Lung (tissue), 12 donors: ENCODE measurements around the gene PLVAP. TPM values are rescaled to one million over a fixed set of nuclear protein-coding genes. Genes with fewer than 3 reads are reported as not detected.

Experiments used
- ATAC-seq: fragments of 200-7000 bp; cut with Tn5 transposase; one replicate; pipeline ENCODE4 v1.9.1; 2020; ENCODE audit warnings: moderate number of reproducible peaks; ENCODE audit not compliant: insufficient read depth, low FRiP score
- DNase-seq, 3 donors: peaks; one replicate each; pipeline ENCODE4 v3.0.0-alpha.2; 2013 to 2017
- H3K27ac ChIP-seq, 2 donors: one replicate each; pipeline ENCODE4 v1.5.1; 2013; ENCODE audit warnings: mild to moderate bottlenecking in 2 of 2, moderate library complexity in 2 of 2, control low read depth in 1 of 2, inconsistent platforms in 1 of 2, low read depth in 1 of 2, low read length in 1 of 2
- H3K27me3 ChIP-seq, 3 donors: one replicate each; pipeline ENCODE4 v1.5.1; 2013; ENCODE audit warnings: low read length in 2 of 3; ENCODE audit not compliant: control insufficient read depth in 3 of 3, insufficient read depth in 3 of 3
- H3K36me3 ChIP-seq, 4 donors: one replicate each; pipeline ENCODE4 v1.5.1; 2013; ENCODE audit warnings: low read length in 4 of 4, mild to moderate bottlenecking in 1 of 4, moderate library complexity in 1 of 4; ENCODE audit not compliant: control insufficient read depth in 4 of 4, insufficient read depth in 4 of 4
- H3K4me1 ChIP-seq, 5 donors: one replicate each; pipeline ENCODE4 v1.5.1; 2013; ENCODE audit warnings: low read length in 5 of 5, mild to moderate bottlenecking in 2 of 5, moderate library complexity in 1 of 5; ENCODE audit not compliant: control insufficient read depth in 5 of 5, insufficient read depth in 5 of 5
- H3K4me3 ChIP-seq: one replicate; pipeline ENCODE4 v1.5.1; 2013; ENCODE audit warnings: mild to moderate bottlenecking, control low read depth, moderate library complexity
- H3K9ac ChIP-seq, 2 donors: one replicate each; pipeline ENCODE4 v1.5.1; 2013; ENCODE audit warnings: low read length in 2 of 2, control low read depth in 1 of 2; ENCODE audit not compliant: insufficient read depth in 1 of 2
- H3K9me3 ChIP-seq, 4 donors: one replicate each; pipeline ENCODE4 v1.5.1; 2013; ENCODE audit warnings: low read length in 3 of 4, mild to moderate bottlenecking in 1 of 4, moderate library complexity in 1 of 4; ENCODE audit not compliant: control insufficient read depth in 4 of 4, insufficient read depth in 3 of 4
- CTCF ChIP-seq: IDR thresholded peaks from 2 replicates; pipeline ENCODE4 v1.5.1; 2012; ENCODE audit warnings: mild to moderate bottlenecking; ENCODE audit errors: control extremely low read depth, extremely low read depth
- WGBS, 2 donors: extraction: QIAGEN DNeasy Blood & Tissue Kit; methylation state at CpG; one replicate each; pipeline ENCODE4 v1.1.7; 2013; 5-methylcytosine and 5-hydroxymethylcytosine counted together
- polyA plus RNA-seq, 2 donors: library from polyadenylated mRNA; stranded (reverse); fragments of 200-250 nt; gene quantifications; one replicate each; pipeline ENCODE4 v1.2.1, GENCODE V29; 2013
- total RNA-seq, 2 donors: library from RNA; depleted of rRNA in 1 of 2; stranded (reverse); fragments of >200 nt in 1 of 2; gene quantifications; one replicate each; pipeline ENCODE4 v1.2.1, GENCODE V29; 2014 to 2021
- donor health status: control.
- donor health status: control.
- donor health status: Bipolar disorder and iron deficiency.
- donor health status: healthy.
- donor health status: DM: yes; HTN: yes; CAD: no.

Gene PLVAP
- total and polyA plus RNA-seq, 4 donors = 6.4 to 55.0 (median 25.8) TPM

- peaks cover 11 to 31% (median 12%) of the 10 kb centered on the region in 4 donors for H3K36me3 ChIP-seq
- peaks cover 0 to 8% (median 6%) of the 10 kb centered on the region in 5 donors for H3K4me1 ChIP-seq
- DNase-seq (no peak), ATAC-seq (no peak)
- WGBS, 2 donors = 79 to 94% methylated on average over 20 of the region's 20 CpGs
- H3K9me3 ChIP-seq = no peaks in the 10 kb centered on the region
- no peaks in the 10 kb centered on the region for H3K27me3 ChIP-seq
- no peak overlapping the region for H3K9ac ChIP-seq
- peak overlapping the region in 1 of 2 donors; percentile 6 for H3K27ac ChIP-seq
- H3K4me3 ChIP-seq = no peak overlapping the region
- TF ChIP-seq CTCF = no peak
These were observed 64.7 kb downstream of the PLVAP start for GRCh38 chr19:17312189-17313113.

- ATAC-seq (no peak), DNase-seq (no peak)
- Histone ChIP-seq H3K9me3 (no peaks in the 10 kb centered on the region), H3K4me1 (peaks cover 0 to 10% (median 6%) of the 10 kb centered on the region in 5 donors), H3K4me3 (no peak overlapping the region), H3K36me3 (peaks cover 11 to 31% (median 12%) of the 10 kb centered on the region in 4 donors), H3K27ac (peak overlapping the region in 1 of 2 donors; percentile 17), H3K27me3 (no peaks in the 10 kb centered on the region), H3K9ac (no peak overlapping the region)
- TF ChIP-seq CTCF = no peak
- 72 to 80% methylated on average over 11 of the region's 11 CpGs for WGBS, 2 donors
These were observed 65.5 kb downstream of the PLVAP start for GRCh38 chr19:17311455-17312188.

GRCh38 chr19:17309965-17310461 lies 67.1 kb downstream of the PLVAP start:
- Histone ChIP-seq H3K36me3 (peaks cover 3 to 22% (median 6%) of the 10 kb centered on the region in 4 donors), H3K9me3 (no peaks in the 10 kb centered on the region), H3K9ac (peak overlapping the region; percentile 56 to 84), H3K4me1 (peaks cover 0 to 18% (median 6%) of the 10 kb centered on the region in 5 donors), H3K27me3 (no peaks in the 10 kb centered on the region), H3K27ac (peak overlapping the region; percentile 76 to 78), H3K4me3 (peak overlapping the region; percentile 82)
- no peak for DNase-seq
- no peak for TF ChIP-seq CTCF
- 6 to 8% methylated on average over 23 of the region's 23 CpGs for WGBS, 2 donors
- ATAC-seq = no peak
